NCI-H2107 treated with DMSO at 0.1 percent for 48 hours (cell line): ENCODE measurements around the gene BRCA2.

ENCODE experiments used
- DNase-seq: peaks from one replicate; lab custom pipeline; 2025; ENCODE audit not compliant: unreplicated experiment; lab: John Stamatoyannopoulos, UW

Gene BRCA2

DNA sequence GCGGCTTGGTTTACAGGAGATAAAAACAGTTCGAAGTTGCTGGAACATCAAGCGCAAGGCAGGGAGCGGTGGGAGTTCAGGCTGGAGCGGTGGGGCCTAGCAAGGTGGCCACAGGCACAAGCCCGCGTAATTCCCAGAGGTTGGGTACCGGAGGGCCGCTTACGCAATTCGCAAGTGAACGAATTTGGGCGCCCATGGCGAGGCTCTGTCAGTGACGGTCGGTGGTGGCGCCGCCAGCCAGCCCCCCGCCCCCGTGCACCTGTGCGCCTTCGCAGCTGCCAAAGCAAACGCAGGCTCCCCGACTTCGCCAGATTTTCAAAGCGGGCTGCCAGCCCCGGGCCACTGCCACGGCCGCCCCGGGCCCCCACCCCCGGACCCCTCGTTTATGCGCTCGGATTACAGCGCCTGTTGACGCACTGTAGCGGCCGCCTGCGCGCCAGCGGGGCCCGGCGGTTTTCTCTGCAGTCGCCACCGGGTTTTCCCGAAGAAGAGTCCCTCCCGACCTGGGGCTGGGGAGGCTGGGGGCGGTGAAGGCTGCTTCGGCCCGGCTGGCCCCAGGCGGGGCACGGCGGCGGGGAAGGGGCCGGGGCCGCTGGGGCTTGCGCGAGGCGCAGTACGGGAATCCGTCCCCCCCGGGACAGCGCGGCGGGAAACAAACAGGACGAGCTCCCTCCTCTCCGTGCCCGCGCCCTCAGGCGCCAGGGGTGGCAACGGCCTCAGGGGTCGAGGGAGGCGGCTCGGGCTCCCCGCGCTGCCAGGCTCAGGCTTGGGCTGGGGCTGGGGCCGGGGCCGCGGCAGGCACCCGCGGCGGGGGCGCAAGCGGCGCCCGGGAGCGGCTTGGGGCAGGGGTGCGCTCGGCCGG lies 111.9 kb downstream of the BRCA2 start:
- peak; percentile 45 for DNase-seq

- no peak for DNase-seq
Observed at GRCh38 chr13:32427852-32428580, 112.7 kb downstream of the BRCA2 start, which contains the start of gene N4BP2L1. N4BP2L1 (minus strand) TSS chr13:32428130; CDS start chr13:32428082, 48 bp downstream.

DNA sequence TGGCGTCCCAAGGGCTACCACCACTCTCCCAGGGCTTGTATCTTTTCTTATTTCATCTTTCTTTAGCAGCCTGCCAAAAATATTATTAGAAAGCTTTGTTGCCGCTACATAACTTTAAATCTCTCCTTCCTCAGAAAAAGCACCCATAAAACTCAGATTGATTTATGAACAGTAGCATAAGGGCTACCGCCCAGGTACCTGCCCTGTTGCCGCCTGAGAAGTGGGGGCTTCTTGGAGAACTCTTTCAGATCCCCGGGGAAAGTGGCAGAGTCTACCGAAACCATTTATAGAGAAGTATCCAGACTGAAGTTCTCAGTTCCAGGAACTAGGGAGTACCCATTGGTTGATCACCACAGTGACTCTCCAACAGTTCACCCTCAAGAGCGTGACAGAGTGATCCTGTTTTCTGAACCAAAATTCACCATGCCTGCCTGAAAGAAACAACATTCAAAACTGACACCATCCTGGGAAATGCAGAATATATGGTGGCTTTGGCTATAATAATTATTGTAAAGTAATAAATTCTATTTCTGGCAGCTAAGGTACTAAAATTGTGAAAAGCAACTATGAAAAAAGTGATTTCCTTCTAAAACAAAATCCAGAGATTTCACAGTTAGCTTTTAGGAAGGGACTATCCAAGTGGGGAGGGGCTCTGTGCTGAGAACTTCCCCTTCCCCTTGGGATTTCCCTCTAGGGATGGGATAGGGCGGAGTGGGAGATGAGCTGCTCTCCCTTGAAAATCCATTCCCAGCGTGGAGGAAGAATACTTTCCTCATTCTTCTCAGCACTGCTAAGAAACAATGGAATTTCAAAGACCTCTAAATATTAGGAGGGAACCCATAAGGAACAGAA lies 113.5 kb downstream of the BRCA2 start:
- DNase-seq = no peak

GRCh38 chr13:32429433-32429909 lies 114.2 kb downstream of the BRCA2 start:
- DNase-seq = no peak

GRCh38 chr13:32430018-32430747 lies 114.9 kb downstream of the BRCA2 start:
- no peak for DNase-seq

DNA sequence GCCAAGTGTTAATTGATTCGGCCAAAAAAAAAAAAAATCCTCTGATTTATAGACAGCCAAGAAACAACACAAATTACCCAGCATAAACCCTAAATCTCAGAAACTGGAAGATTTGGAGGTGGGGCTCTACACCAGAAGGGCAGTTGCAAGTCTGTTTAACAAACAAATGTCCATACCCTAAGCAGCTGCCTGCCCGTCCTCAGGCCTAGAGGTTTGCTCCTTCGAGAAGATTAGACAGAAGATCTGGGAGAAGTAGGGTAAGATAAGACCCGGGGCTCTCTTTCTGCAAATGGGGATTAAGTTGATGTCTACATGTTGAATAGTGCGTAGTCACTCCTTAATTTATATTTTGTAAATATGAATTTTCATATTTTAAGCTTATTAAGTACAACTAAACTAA lies 116.1 kb downstream of the BRCA2 start:
- DNase-seq = no peak

DNA sequence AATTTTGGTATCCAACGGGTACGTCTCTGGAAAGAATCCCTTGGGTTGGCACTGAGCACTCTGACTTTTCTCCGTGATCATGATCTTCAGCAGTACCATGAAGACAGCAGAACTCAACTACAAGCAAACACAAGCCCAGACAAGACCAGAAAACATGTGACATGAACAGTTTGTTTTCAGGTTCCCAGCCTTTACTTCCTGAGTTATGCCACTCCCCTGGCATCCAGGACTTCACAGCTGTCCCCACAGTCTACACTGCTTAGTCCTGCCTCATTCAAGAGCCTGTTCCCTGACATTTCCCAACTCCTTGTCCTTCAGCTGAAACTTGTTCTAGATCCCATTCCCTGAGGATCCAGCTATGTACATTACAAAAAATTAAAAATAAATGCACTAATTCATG lies 117.5 kb downstream of the BRCA2 start:
- DNase-seq = no peak

DNA sequence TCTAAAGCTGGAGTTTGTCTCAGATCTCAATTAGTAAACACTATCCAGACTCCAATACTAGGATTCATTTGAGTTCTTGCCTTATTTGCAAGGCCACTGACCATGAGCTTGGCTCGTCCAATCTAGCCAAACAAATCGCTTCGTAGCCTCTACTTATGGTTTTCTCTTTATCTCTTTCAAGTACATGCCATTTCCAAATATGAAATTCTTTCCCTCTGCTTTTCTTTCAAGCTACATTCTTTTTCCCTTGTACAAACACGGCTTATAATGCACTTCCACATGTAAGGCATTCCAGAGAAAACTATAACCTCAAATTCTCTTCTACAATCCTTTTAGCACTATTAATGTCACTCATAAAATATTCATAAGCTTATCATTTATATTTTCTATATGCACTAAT lies 123.6 kb downstream of the BRCA2 start:
- DNase-seq = no peak

DNA sequence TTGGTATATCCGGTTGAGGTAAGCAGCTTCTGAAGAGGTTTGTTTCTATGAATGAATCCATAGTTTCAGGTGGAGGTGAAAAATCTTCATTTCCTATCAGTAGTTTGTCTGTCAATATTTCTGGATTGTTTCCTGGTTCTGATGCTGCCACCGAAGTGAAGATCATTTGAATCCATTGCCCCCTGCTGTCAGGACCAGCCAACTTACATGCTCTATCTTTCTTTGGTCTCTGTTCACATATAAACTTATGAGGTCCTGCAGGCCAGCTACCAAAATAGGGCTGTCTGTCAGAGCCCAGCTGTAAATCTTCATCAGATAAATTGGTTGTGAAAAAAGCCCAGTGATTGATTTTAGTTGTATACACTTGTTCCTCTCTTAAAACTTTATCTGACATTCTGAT lies 127.8 kb downstream of the BRCA2 start:
- no peak for DNase-seq

- no peak for DNase-seq
Observed at GRCh38 chr13:32445461-32445860, 130.2 kb downstream of the BRCA2 start.

- no peak for DNase-seq
Observed at GRCh38 chr13:32446220-32446619, 130.9 kb downstream of the BRCA2 start.

GRCh38 chr13:32446773-32447465 lies 131.6 kb downstream of the BRCA2 start:
- DNase-seq = no peak

- DNase-seq = no peak
Observed at GRCh38 chr13:32447894-32448623, 132.8 kb downstream of the BRCA2 start.

DNA sequence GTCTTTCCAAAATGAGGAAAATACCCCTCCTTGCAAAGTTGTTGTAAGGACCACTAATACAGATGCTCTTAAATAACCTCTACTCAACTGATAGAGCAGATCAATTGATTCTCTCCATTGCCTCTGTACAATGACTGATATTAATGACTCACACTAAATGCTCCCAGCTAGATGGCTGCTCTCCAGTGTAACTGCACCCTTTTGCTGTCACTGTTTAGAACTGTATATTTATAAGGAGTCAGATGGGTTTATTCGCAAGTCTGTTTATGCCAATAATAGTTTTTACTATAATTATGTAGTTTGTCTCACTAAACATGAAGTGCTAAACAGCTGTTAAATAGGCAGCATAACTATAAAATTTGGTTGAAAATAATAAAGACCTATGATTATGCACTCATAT lies 133.7 kb downstream of the BRCA2 start:
- DNase-seq = no peak
